GM23338 (cell line): ENCODE results near the gene TDRD7. TPM values are rescaled to one million over a fixed set of nuclear protein-coding genes. Genes with fewer than 3 reads are reported as not detected.

ENCODE experiments used
- ATAC-seq: fragments of 200-7000 bp; cut with Tn5 transposase; 3 replicates; pipeline ENCODE4 v1.9.1; 2020
- DNase-seq: peaks from one replicate; pipeline ENCODE4 v3.0.0-alpha.2; 2015; ENCODE audit warnings: low spot score
- H2AFZ ChIP-seq: fragments of 200-600 bp; sonication (generic); 2 replicates; pipeline ENCODE4 v1.8.0; 2016; ENCODE audit warnings: antibody characterized with exemption, mild to moderate bottlenecking, moderate library complexity
- H3F3A ChIP-seq: fragments of 200-600 bp; sonication (generic); replicated peaks from 2 replicates; pipeline ENCODE4 v1.8.0; 2017; ENCODE audit warnings: antibody characterized with exemption, mixed run types, low read depth
- H3K27ac ChIP-seq: fragments of 200-600 bp; sonication (generic); 2 replicates; pipeline ENCODE4 v1.6.1; 2016; ENCODE audit warnings: low read depth
- H3K27me3 ChIP-seq: fragments of 200-600 bp; sonication (generic); 2 replicates; pipeline ENCODE4 v1.8.0; 2016; ENCODE audit warnings: mild to moderate bottlenecking, mixed run types, moderate library complexity; ENCODE audit not compliant: insufficient read depth
- H3K36me3 ChIP-seq: fragments of 200-600 bp; sonication (generic); 2 replicates; pipeline ENCODE4 v1.8.0; 2016; ENCODE audit warnings: mild to moderate bottlenecking; ENCODE audit not compliant: insufficient read depth
- H3K4me1 ChIP-seq: fragments of 200-600 bp; sonication (generic); 2 replicates; pipeline ENCODE4 v1.8.0; 2016; ENCODE audit warnings: mild to moderate bottlenecking, moderate library complexity; ENCODE audit not compliant: insufficient read depth
- H3K4me2 ChIP-seq: fragments of 200-600 bp; sonication (generic); 2 replicates; pipeline ENCODE4 v1.7.1; 2017; ENCODE audit warnings: mixed run types
- H3K4me3 ChIP-seq: fragments of 200-600 bp; sonication (generic); 2 replicates; pipeline ENCODE4 v1.6.1; 2016; ENCODE audit warnings: mixed run types
- H3K79me2 ChIP-seq: fragments of 200-600 bp; sonication (generic); replicated peaks from 2 replicates; pipeline ENCODE4 v1.8.0; 2017; ENCODE audit warnings: mild to moderate bottlenecking; ENCODE audit not compliant: insufficient read depth
- H3K9me2 ChIP-seq: fragments of 200-600 bp; sonication (generic); 2 replicates; pipeline ENCODE4 v1.8.0; 2017; ENCODE audit not compliant: insufficient read depth
- H4K20me1 ChIP-seq: fragments of 200-600 bp; sonication (generic); replicated peaks from 2 replicates; pipeline ENCODE4 v1.8.0; 2017; ENCODE audit warnings: mild to moderate bottlenecking; ENCODE audit not compliant: insufficient read depth
- H3K27ac Mint-ChIP-seq: 2 replicates; pipeline ENCODE4 v1.8.0; 2020; ENCODE audit warnings: inconsistent platforms, mild to moderate bottlenecking, moderate library complexity, mixed read lengths
- H3K27me3 Mint-ChIP-seq: 3 replicates; pipeline ENCODE4 v1.8.0; 2022; ENCODE audit warnings: low read depth, mild to moderate bottlenecking, moderate library complexity, mixed read lengths, inconsistent platforms; ENCODE audit not compliant: insufficient read depth, poor library complexity
- H3K36me3 Mint-ChIP-seq: 3 replicates; pipeline ENCODE4 v1.8.0; 2021; ENCODE audit warnings: low read depth, mild to moderate bottlenecking, inconsistent platforms, moderate library complexity, mixed read lengths
- H3K4me1 Mint-ChIP-seq: 3 replicates; pipeline ENCODE4 v1.8.0; 2020; ENCODE audit warnings: mild to moderate bottlenecking, inconsistent platforms, mixed read lengths
- H3K4me3 Mint-ChIP-seq: 3 replicates; pipeline ENCODE4 v1.8.0; 2021; ENCODE audit warnings: moderate library complexity, mild to moderate bottlenecking, inconsistent platforms, mixed read lengths
- H3K9me3 Mint-ChIP-seq: 3 replicates; pipeline ENCODE4 v1.8.0; 2020; ENCODE audit warnings: moderate library complexity, mild to moderate bottlenecking, inconsistent platforms, mixed read lengths
- CTCF ChIP-seq, 2 experiments: fragments of 200-600 bp in 1 of 2; sonication (generic) in 1 of 2; conservative IDR thresholded peaks; 2 replicates each; pipeline versions ENCODE4 v1.5.1 to v1.6.1; 2016 to 2017; ENCODE audit warnings: antibody characterized with exemption in 2 of 2, low read depth in 2 of 2, mild to moderate bottlenecking in 2 of 2, moderate library complexity in 1 of 2
- ETS1 ChIP-seq: IDR thresholded peaks from 2 replicates; pipeline ENCODE4 v1.6.1; 2016; ENCODE audit warnings: antibody characterized with exemption
- EZH2 ChIP-seq: fragments of 200-600 bp; sonication (generic); IDR thresholded peaks from one replicate; pipeline ENCODE4 v1.8.0; 2017; ENCODE audit warnings: antibody characterized with exemption, mild to moderate bottlenecking, low read depth; ENCODE audit not compliant: unreplicated experiment
- REST ChIP-seq: IDR thresholded peaks from one replicate; pipeline ENCODE4 v1.6.1; 2018; ENCODE audit warnings: antibody characterized with exemption; ENCODE audit not compliant: unreplicated experiment
- ZNF462 ChIP-seq: fragments of 250-450 bp; sonication (Bioruptor Pico); IDR thresholded peaks from 2 replicates; pipeline ENCODE4 v1.5.0; 2020; ENCODE audit warnings: mild to moderate bottlenecking, moderate library complexity
- polyA plus RNA-seq: library from polyadenylated mRNA; unstranded; fragments of >200 nt; fragmentation: Nextera tagmentation; extraction: Ambion mirVana; gene quantifications from 2 replicates; pipeline ENCODE4 v1.2.1, GENCODE V29; 2016
- total RNA-seq: library from RNA; depleted of rRNA; stranded (reverse); fragments of >200 nt; shearing (Covaris generic); gene quantifications from 2 replicates; pipeline ENCODE4 v1.2.3, GENCODE V29; 2014

TDRD7 gene
- total and polyA plus RNA-seq, 2 experiments from 2014 or later: 1.7 to 3.1 TPM

GRCh38 chr9:97362777-97363545, 48.9 kb upstream of the TDRD7 start (continued):
- TF ChIP-seq ZNF462 (CRISPR knock-in tag) (no peak), REST (no peak)

- peaks cover 4% of the 10 kb centered on the region for H3K27me3 Mint-ChIP-seq
- TF ChIP-seq CTCF (conservative IDR thresholded peaks at IDR 0.05; ENCODE audit: low read depth in 2 of 2): peak; percentile 18 to 48; a peak in 3 of 4 replicates
- TF ChIP-seq EZH2: no peak
- no peak for TF ChIP-seq ETS1
- no peak overlapping the region for H3K4me3 Mint-ChIP-seq
- no peak overlapping the region for H3K4me2 ChIP-seq
- no peak overlapping the region for H3K4me3 ChIP-seq
- no peaks in the 10 kb centered on the region for H3K79me2 ChIP-seq
- no peaks in the 10 kb centered on the region for H3K4me1 ChIP-seq
- no peak overlapping the region for H2AFZ ChIP-seq
- H3K9me3 Mint-ChIP-seq: peaks cover 4% of the 10 kb centered on the region
- peak overlapping the region; percentile 75 for H3K27ac Mint-ChIP-seq
- H3K36me3 Mint-ChIP-seq: peaks cover 35% of the 10 kb centered on the region
- no peaks in the 10 kb centered on the region for H3K27me3 ChIP-seq
- H3F3A ChIP-seq: no peaks in the 10 kb centered on the region
- H3K4me1 Mint-ChIP-seq: peaks cover 17% of the 10 kb centered on the region
- H3K36me3 ChIP-seq: no peaks in the 10 kb centered on the region
- ATAC-seq: peak; percentile 65
- peak; percentile 16 for DNase-seq
- H4K20me1 ChIP-seq: no peaks in the 10 kb centered on the region
- no peak overlapping the region for H3K27ac ChIP-seq
- H3K9me2 ChIP-seq: peaks cover 13% of the 10 kb centered on the region
Measured at GRCh38 chr9:97363661-97364299, 48.1 kb upstream of the TDRD7 start.
